Measurements from ENCODE around the gene RPS5. TPM values are rescaled to one million over a fixed set of nuclear protein-coding genes. Genes with fewer than 3 reads are reported as not detected.
"Not testable (repeated sequence)": the region's sequence is repeated elsewhere in the genome, so short reads cannot be mapped to it uniquely, and the experiment has no call there.

The RPS5 gene
- total RNA-seq, 2 donors from 2014 or later = 747 to 789 TPM

GRCh38 chr19:58428617-58429016, 41.5 kb downstream of the RPS5 start:
- H3K27me3 ChIP-seq (replicated peaks; ENCODE audit: insufficient read depth) = no peaks in the 10 kb centered on the region
- H3K4me1 ChIP-seq (ENCODE audit: control insufficient read depth in 1 of 2, low read depth in 2 of 2) = no peaks in the 10 kb centered on the region
- TF ChIP-seq CTCF (IDR thresholded peaks at IDR 0.05) = no peak
- no peak overlapping the region for H3K4me3 ChIP-seq
- H3K36me3 ChIP-seq = peaks cover 3% of the 10 kb centered on the region
- H3K9me3 ChIP-seq = peaks cover 73% of the 10 kb centered on the region
- ATAC-seq (ENCODE audit: insufficient number of reproducible peaks, low FRiP score, low read depth) (no peak), DNase-seq (ENCODE audit: low spot score) (no peak)
- no peak overlapping the region for H3K27ac ChIP-seq

- ATAC-seq (ENCODE audit: insufficient number of reproducible peaks, low FRiP score, low read depth) = no peak
- Histone ChIP-seq H3K27ac (no peak overlapping the region), H3K27me3 (replicated peaks; ENCODE audit: insufficient read depth) (no peaks in the 10 kb centered on the region), H3K36me3 (peaks cover 14% of the 10 kb centered on the region), H3K4me1 (ENCODE audit: control insufficient read depth in 1 of 2, low read depth in 2 of 2) (no peaks in the 10 kb centered on the region), H3K9me3 (peaks cover 84% of the 10 kb centered on the region), H3K4me3 (no peak overlapping the region)
- DNase-seq (ENCODE audit: low spot score) = no peak
- no peak for TF ChIP-seq CTCF (IDR thresholded peaks at IDR 0.05)
These were observed 42.7 kb downstream of the RPS5 start for GRCh38 chr19:58429745-58430144.

- TF ChIP-seq CTCF (IDR thresholded peaks at IDR 0.05) = no peak
- Histone ChIP-seq H3K27me3 (replicated peaks; ENCODE audit: insufficient read depth) (no peaks in the 10 kb centered on the region), H3K27ac (no peak overlapping the region), H3K4me1 (ENCODE audit: control insufficient read depth in 1 of 2, low read depth in 2 of 2) (peaks cover 0 to 3% of the 10 kb centered on the region in 2 donors), H3K4me3 (no peak overlapping the region), H3K9me3 (peaks cover 86% of the 10 kb centered on the region), H3K36me3 (peaks cover 38% of the 10 kb centered on the region)
- DNase-seq (ENCODE audit: low spot score) = no peak
- ATAC-seq (ENCODE audit: insufficient number of reproducible peaks, low FRiP score, low read depth) = no peak
These were observed 47.1 kb downstream of the RPS5 start for GRCh38 chr19:58434217-58434616.

GRCh38 chr19:58439576-58440554, 52.8 kb downstream of the RPS5 start, which contains the start of gene ZNF132:
TSS of gene ZNF132 (minus strand) at chr19:58440153. CDS start at chr19:58439821, 332 bp downstream.
- peaks cover 30% of the 10 kb centered on the region for H3K9me3 ChIP-seq
- no peaks in the 10 kb centered on the region for H3K27me3 ChIP-seq (replicated peaks; ENCODE audit: insufficient read depth)
- peak; percentile 98 for DNase-seq (ENCODE audit: low spot score)
- ATAC-seq (ENCODE audit: insufficient number of reproducible peaks, low FRiP score, low read depth) = peak; percentile 99
- peaks cover 6 to 18% of the 10 kb centered on the region in 2 donors for H3K4me1 ChIP-seq (ENCODE audit: control insufficient read depth in 1 of 2, low read depth in 2 of 2)
- peaks cover 22% of the 10 kb centered on the region for H3K36me3 ChIP-seq
- H3K27ac ChIP-seq = peak within 1 kb of the TSS; percentile 83
- no peak for TF ChIP-seq CTCF (IDR thresholded peaks at IDR 0.05)
- H3K4me3 ChIP-seq = peak within 1 kb of the TSS; percentile 84

- Histone ChIP-seq H3K27me3 (replicated peaks; ENCODE audit: insufficient read depth) (no peaks in the 10 kb centered on the region), H3K27ac (peak overlapping the region; percentile 83)
- DNase-seq (ENCODE audit: low spot score) = no peak
These were observed 53.5 kb downstream of the RPS5 start for GRCh38 chr19:58440556-58440955.

GRCh38 chr19:58442986-58443385, 55.9 kb downstream of the RPS5 start:
- H3K36me3 ChIP-seq; H3K9me3 ChIP-seq; DNase-seq (ENCODE audit: low spot score); ATAC-seq (ENCODE audit: insufficient number of reproducible peaks, low FRiP score, low read depth); H3K27ac ChIP-seq; H3K27me3 ChIP-seq (replicated peaks; ENCODE audit: insufficient read depth); H3K4me3 ChIP-seq: not testable (repeated sequence)
- peaks cover 6 to 18% of the 10 kb centered on the region in 2 donors for H3K4me1 ChIP-seq (ENCODE audit: control insufficient read depth in 1 of 2, low read depth in 2 of 2)

More at GRCh38 chr19:58440556-58440955, 53.5 kb downstream of the RPS5 start:
- H3K4me3 ChIP-seq = peak overlapping the region; percentile 84
- H3K36me3 ChIP-seq = peaks cover 16% of the 10 kb centered on the region
- peaks cover 6 to 18% of the 10 kb centered on the region in 2 donors for H3K4me1 ChIP-seq (ENCODE audit: control insufficient read depth in 1 of 2, low read depth in 2 of 2)
- ATAC-seq (ENCODE audit: insufficient number of reproducible peaks, low FRiP score, low read depth) = no peak
- no peak for TF ChIP-seq CTCF (IDR thresholded peaks at IDR 0.05)
- peaks cover 23% of the 10 kb centered on the region for H3K9me3 ChIP-seq

Data from thoracic aorta (tissue), 2 donors.